ENCODE measurements around the gene TLX1.
A peak's percentile ranks its signal among the peaks of the same experiment; 100 is the strongest.

Gene TLX1

GRCh38 chr10:101134299-101135127, 3.4 kb downstream of the TLX1 start:
- no peak for DNase-seq

- DNase-seq = peak; percentile 70 to 86 (median 82)
Observed at GRCh38 chr10:101135141-101136006, 4.3 kb downstream of the TLX1 start.

- DNase-seq = peak in 1 of 4 experiments; percentile 43
Observed at GRCh38 chr10:101136007-101136707, 5.1 kb downstream of the TLX1 start.

GRCh38 chr10:101136708-101137121, 5.6 kb downstream of the TLX1 start:
- DNase-seq = no peak

GRCh38 chr10:101137271-101137670, 6.2 kb downstream of the TLX1 start:
- no peak for DNase-seq

- DNase-seq = no peak
Observed at GRCh38 chr10:101138788-101139420, 7.8 kb downstream of the TLX1 start.

- peak in 2 of 4 experiments; percentile 42 to 45 for DNase-seq
Observed at GRCh38 chr10:101139421-101139911, 8.4 kb downstream of the TLX1 start.

GRCh38 chr10:101140084-101140949, 9.2 kb downstream of the TLX1 start:
- DNase-seq = no peak

GRCh38 chr10:101140950-101141615, 10.0 kb downstream of the TLX1 start:
- no peak for DNase-seq

- DNase-seq = peak; percentile 90 to 96 (median 93)
Observed at GRCh38 chr10:101141616-101142532, 10.8 kb downstream of the TLX1 start.

- peak in 1 of 4 experiments; percentile 46 for DNase-seq
Observed at GRCh38 chr10:101142533-101143344, 11.6 kb downstream of the TLX1 start.

- DNase-seq = peak in 2 of 4 experiments; percentile 35 to 67
Observed at GRCh38 chr10:101143345-101143630, 12.2 kb downstream of the TLX1 start.

- DNase-seq = no peak
Observed at GRCh38 chr10:101144053-101144452, 13.0 kb downstream of the TLX1 start.

GRCh38 chr10:101145145-101145544, 14.0 kb downstream of the TLX1 start:
- DNase-seq = no peak

GRCh38 chr10:101145750-101146391, 14.8 kb downstream of the TLX1 start:
- DNase-seq = no peak

GRCh38 chr10:101146392-101147251, 15.5 kb downstream of the TLX1 start:
- no peak for DNase-seq

- DNase-seq = no peak
Observed at GRCh38 chr10:101151395-101151794, 20.3 kb downstream of the TLX1 start.
